Measurements from ENCODE around the gene C4orf17. TPM values are rescaled to one million over a fixed set of nuclear protein-coding genes. Genes with fewer than 3 reads are reported as not detected.
"Not testable (repeated sequence)": the region's sequence is repeated elsewhere in the genome, so short reads cannot be mapped to it uniquely, and the experiment has no call there.

The C4orf17 gene
- total RNA-seq, 3 donors from 2014 or later (not counting 1 experiment from before 2014, with no cell fraction given) = not detected

DNA sequence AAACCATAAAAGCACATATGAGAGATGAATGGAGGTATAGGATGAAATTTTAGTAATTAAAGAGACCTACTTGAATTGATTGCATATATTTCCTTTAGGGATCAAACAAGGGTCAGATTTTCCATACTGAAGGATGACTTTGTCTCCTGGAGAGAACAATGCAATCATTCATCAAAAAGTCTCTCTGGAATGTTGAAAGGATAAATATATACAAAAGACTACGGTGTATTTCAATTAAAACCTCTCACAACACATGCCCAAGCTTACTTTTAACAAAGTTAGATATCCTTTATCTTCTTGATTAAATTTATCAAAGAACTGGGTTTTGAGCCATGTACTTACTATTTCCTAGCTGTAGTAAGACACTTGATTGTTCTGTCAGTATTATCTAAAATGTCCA is 38.9 kb upstream of the C4orf17 start:
- no peak overlapping the region for H3K4me3 Mint-ChIP-seq
- no peak overlapping the region for H3K27ac Mint-ChIP-seq
- no peak for DNase-seq
- no peaks in the 10 kb centered on the region for H3K4me1 Mint-ChIP-seq
- peaks cover 13 to 28% of the 10 kb centered on the region in 2 donors for H3K27me3 Mint-ChIP-seq (ENCODE audit: low read depth in 2 of 2)
- no peak for ATAC-seq
- intact Hi-C loops (cut with micrococcal nuclease) = no loop called here
- no peaks in the 10 kb centered on the region for H3K36me3 Mint-ChIP-seq
- Histone ChIP-seq H3K27me3 (ENCODE audit: control insufficient read depth, insufficient read depth, low read length) (no peaks in the 10 kb centered on the region), H3K4me3 (ENCODE audit: low read length) (no peak overlapping the region), H3K4me1 (ENCODE audit: control insufficient read depth, insufficient read depth, low read length) (no peaks in the 10 kb centered on the region), H3K36me3 (ENCODE audit: control insufficient read depth, insufficient read depth, low read length) (no peaks in the 10 kb centered on the region), H3K9me3 (ENCODE audit: control insufficient read depth, insufficient read depth, low read length) (no peaks in the 10 kb centered on the region), H3K27ac (ENCODE audit: low read length) (no peak overlapping the region)
- no CpG with 5 or more reads among the region's 1 CpG for WGBS (ENCODE audit: insufficient coverage)
- TF ChIP-seq, protein P1, sequence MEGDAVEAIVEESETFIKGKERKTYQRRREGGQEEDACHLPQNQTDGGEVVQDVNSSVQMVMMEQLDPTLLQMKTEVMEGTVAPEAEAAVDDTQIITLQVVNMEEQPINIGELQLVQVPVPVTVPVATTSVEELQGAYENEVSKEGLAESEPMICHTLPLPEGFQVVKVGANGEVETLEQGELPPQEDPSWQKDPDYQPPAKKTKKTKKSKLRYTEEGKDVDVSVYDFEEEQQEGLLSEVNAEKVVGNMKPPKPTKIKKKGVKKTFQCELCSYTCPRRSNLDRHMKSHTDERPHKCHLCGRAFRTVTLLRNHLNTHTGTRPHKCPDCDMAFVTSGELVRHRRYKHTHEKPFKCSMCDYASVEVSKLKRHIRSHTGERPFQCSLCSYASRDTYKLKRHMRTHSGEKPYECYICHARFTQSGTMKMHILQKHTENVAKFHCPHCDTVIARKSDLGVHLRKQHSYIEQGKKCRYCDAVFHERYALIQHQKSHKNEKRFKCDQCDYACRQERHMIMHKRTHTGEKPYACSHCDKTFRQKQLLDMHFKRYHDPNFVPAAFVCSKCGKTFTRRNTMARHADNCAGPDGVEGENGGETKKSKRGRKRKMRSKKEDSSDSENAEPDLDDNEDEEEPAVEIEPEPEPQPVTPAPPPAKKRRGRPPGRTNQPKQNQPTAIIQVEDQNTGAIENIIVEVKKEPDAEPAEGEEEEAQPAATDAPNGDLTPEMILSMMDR (IDR thresholded peaks at IDR 0.05) = no peak
- no peaks in the 10 kb centered on the region for H3K9me3 Mint-ChIP-seq

DNA sequence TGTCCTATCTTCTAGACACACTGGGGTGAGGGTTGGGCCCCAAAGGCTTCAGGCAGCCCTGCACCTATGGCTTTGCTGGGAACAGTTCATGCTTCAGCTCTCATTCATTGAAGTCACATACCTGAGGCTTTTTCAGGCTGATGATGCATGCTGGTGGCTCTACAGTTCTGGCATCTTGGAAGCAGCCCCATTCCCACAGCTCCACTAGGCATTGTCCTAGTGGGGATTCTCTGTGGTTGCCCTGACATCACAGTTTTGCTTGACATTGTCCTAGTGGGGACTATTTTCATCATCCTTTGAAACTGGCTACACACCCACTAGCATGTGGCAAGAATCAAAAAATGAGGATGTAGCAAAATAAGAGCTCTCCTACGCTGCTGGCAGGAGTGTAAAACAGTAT is 37.7 kb upstream of the C4orf17 start:
- Histone ChIP-seq H3K36me3 (ENCODE audit: control insufficient read depth, insufficient read depth, low read length) (no peaks in the 10 kb centered on the region), H3K4me1 (ENCODE audit: control insufficient read depth, insufficient read depth, low read length) (no peaks in the 10 kb centered on the region), H3K27me3 (ENCODE audit: control insufficient read depth, insufficient read depth, low read length) (no peaks in the 10 kb centered on the region), H3K27ac (ENCODE audit: low read length) (no peak overlapping the region), H3K9me3 (ENCODE audit: control insufficient read depth, insufficient read depth, low read length) (no peaks in the 10 kb centered on the region), H3K4me3 (ENCODE audit: low read length) (no peak overlapping the region)
- DNase-seq (no peak), ATAC-seq (no peak)
- peaks cover 11 to 16% of the 10 kb centered on the region in 2 donors for H3K27me3 Mint-ChIP-seq (ENCODE audit: low read depth in 2 of 2)
- no peaks in the 10 kb centered on the region for H3K9me3 Mint-ChIP-seq
- intact Hi-C loops (cut with micrococcal nuclease) = no loop called here
- TF ChIP-seq, protein P1 (IDR thresholded peaks at IDR 0.05) = no peak
- H3K4me1 Mint-ChIP-seq = no peaks in the 10 kb centered on the region
- no CpG with 5 or more reads among the region's 1 CpG for WGBS (ENCODE audit: insufficient coverage)
- no peak overlapping the region for H3K27ac Mint-ChIP-seq
- no peaks in the 10 kb centered on the region for H3K36me3 Mint-ChIP-seq
- H3K4me3 Mint-ChIP-seq = no peak overlapping the region

DNA sequence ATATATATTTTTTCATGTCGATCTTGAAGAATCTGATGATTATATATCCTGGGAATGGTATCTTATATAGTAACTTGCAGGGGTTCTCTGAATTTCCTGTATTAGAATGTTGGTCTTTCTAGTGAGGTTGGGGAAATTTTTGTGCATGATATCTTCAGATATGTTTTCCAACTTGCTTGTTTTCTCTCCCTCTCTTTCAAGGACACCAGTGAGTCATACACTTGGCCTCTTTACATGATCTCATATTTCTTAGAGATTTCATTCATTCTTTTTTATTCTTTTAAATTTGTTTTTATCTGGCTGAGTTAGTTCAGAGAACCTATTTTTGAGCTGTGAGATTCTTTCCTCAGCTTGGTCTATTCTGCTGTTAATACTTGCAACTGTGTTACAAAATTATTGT is 27.2 kb upstream of the C4orf17 start:
- no peaks in the 10 kb centered on the region for H3K36me3 ChIP-seq (ENCODE audit: control insufficient read depth, insufficient read depth, low read length)
- no peak overlapping the region for H3K27ac ChIP-seq (ENCODE audit: low read length)
- intact Hi-C loops (cut with micrococcal nuclease) = no loop called here
- WGBS (ENCODE audit: insufficient coverage) = no CpG with 5 or more reads among the region's 1 CpG
- no peak overlapping the region for H3K27ac Mint-ChIP-seq
- H3K9me3 Mint-ChIP-seq = peaks cover 4 to 12% of the 10 kb centered on the region in 2 donors
- ATAC-seq (no peak), DNase-seq (no peak)
- no peaks in the 10 kb centered on the region for H3K27me3 ChIP-seq (ENCODE audit: control insufficient read depth, insufficient read depth, low read length)
- no peak overlapping the region for H3K4me3 ChIP-seq (ENCODE audit: low read length)
- no peaks in the 10 kb centered on the region for H3K27me3 Mint-ChIP-seq (ENCODE audit: low read depth in 2 of 2)
- peaks cover 11% of the 10 kb centered on the region for H3K36me3 Mint-ChIP-seq
- TF ChIP-seq, protein P1 (IDR thresholded peaks at IDR 0.05) = no peak
- H3K4me1 ChIP-seq (ENCODE audit: control insufficient read depth, insufficient read depth, low read length) = no peaks in the 10 kb centered on the region
- peaks cover 27% of the 10 kb centered on the region for H3K9me3 ChIP-seq (ENCODE audit: control insufficient read depth, insufficient read depth, low read length)
- no peak overlapping the region for H3K4me3 Mint-ChIP-seq
- no peaks in the 10 kb centered on the region for H3K4me1 Mint-ChIP-seq

DNA sequence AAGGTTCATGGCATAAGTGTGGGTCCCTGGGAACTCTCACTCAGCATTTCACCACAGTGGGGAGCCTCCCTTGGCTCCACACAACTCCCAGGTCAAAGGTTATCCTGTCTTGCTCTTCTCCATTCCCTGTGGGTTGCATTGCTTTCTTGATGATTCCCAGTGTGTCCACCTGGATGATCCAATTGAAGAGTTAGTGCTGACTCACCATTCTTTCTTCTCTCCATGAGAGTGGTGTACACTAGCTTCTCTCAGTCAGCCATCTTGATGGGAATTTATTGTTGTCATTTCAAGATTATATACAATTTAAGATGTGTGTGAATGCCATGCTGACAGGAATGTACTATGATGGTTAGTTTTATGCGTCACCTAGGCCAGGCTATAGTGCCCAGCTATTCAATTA is 25.6 kb upstream of the C4orf17 start:
- no peaks in the 10 kb centered on the region for H3K4me1 ChIP-seq (ENCODE audit: control insufficient read depth, insufficient read depth, low read length)
- no peaks in the 10 kb centered on the region for H3K36me3 ChIP-seq (ENCODE audit: control insufficient read depth, insufficient read depth, low read length)
- WGBS (ENCODE audit: insufficient coverage) = 100% methylated on average over 1 of the region's 1 CpG
- no peaks in the 10 kb centered on the region for H3K4me1 Mint-ChIP-seq
- intact Hi-C loops (cut with micrococcal nuclease) = no loop called here
- H3K27me3 ChIP-seq (ENCODE audit: control insufficient read depth, insufficient read depth, low read length) = no peaks in the 10 kb centered on the region
- no peak overlapping the region for H3K27ac Mint-ChIP-seq
- H3K9me3 ChIP-seq (ENCODE audit: control insufficient read depth, insufficient read depth, low read length) = peaks cover 27% of the 10 kb centered on the region
- ATAC-seq (no peak), DNase-seq (no peak)
- H3K36me3 Mint-ChIP-seq = peaks cover 19% of the 10 kb centered on the region
- H3K9me3 Mint-ChIP-seq = peaks cover 4 to 15% of the 10 kb centered on the region in 2 donors
- peaks cover 0 to 2% of the 10 kb centered on the region in 2 donors for H3K27me3 Mint-ChIP-seq (ENCODE audit: low read depth in 2 of 2)
- no peak overlapping the region for H3K4me3 ChIP-seq (ENCODE audit: low read length)
- TF ChIP-seq, protein P1 (IDR thresholded peaks at IDR 0.05) = no peak
- no peak overlapping the region for H3K4me3 Mint-ChIP-seq
- H3K27ac ChIP-seq (ENCODE audit: low read length) = no peak overlapping the region

DNA sequence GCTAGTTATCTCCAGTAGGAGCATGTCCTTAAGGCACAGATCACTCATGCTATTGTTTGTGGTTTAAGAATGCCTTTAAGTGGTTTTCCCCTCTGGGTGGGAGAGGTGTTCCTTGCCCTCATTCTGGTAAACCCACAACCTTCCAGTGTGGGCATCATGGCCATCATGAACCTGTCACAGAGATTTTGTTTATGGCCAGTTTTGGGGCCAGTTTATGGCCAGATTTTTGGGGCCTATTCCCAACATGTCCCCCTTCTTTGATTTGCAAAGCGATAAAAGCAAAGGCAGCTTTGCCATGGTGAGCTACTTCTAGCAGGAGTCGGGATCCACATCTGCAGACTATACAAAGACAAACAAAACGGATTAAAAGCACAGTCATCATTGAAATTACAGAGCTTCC is 24.2 kb upstream of the C4orf17 start:
- H3K4me1 Mint-ChIP-seq; H3K27me3 Mint-ChIP-seq (ENCODE audit: low read depth in 2 of 2); DNase-seq; H3K27me3 ChIP-seq (ENCODE audit: control insufficient read depth, insufficient read depth, low read length); H3K4me3 Mint-ChIP-seq; H3K36me3 ChIP-seq (ENCODE audit: control insufficient read depth, insufficient read depth, low read length); intact Hi-C loops (cut with micrococcal nuclease); H3K4me3 ChIP-seq (ENCODE audit: low read length); H3K27ac ChIP-seq (ENCODE audit: low read length); H3K4me1 ChIP-seq (ENCODE audit: control insufficient read depth, insufficient read depth, low read length); H3K27ac Mint-ChIP-seq; ATAC-seq: not testable (repeated sequence)
- H3K36me3 Mint-ChIP-seq = peaks cover 22% of the 10 kb centered on the region
- 84% methylated on average over 3 of the region's 3 CpGs for WGBS (ENCODE audit: insufficient coverage)
- H3K9me3 Mint-ChIP-seq = peaks cover 4 to 19% of the 10 kb centered on the region in 2 donors
- peaks cover 27% of the 10 kb centered on the region for H3K9me3 ChIP-seq (ENCODE audit: control insufficient read depth, insufficient read depth, low read length)
